ENCODE measurements around the gene SEZ6.

SEZ6 gene

DNA sequence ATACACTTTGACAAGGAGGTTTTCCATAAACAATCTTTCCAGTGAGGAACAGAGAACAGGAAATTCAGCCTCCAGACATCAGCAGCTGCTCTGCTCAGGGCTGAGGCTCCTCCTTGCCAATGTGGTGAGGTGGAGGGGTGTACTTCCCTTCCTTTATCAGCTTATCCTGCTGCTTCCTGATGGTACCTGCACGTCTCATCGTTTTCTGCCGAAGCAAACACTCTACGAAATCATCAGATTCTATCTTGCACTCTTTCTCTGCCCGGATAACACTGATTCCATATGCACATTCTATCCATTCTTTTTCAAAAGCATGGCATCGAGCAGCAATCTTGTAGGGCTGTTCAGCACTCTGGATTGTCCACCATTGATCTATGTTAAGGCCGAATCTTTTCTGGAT, 15.4 kb upstream of the SEZ6 start:
- Mint-ChIP-seq H3K27ac (no peak overlapping the region), H3K4me1 (peaks cover 19% of the 10 kb centered on the region), H3K36me3 (ENCODE audit: low read depth) (no peaks in the 10 kb centered on the region), H3K9me3 (no peaks in the 10 kb centered on the region), H3K27me3 (ENCODE audit: low read depth, poor library complexity) (peaks cover 51% of the 10 kb centered on the region), H3K4me3 (peak overlapping the region; percentile 49)
- DNase-seq, result no peak
- TF ChIP-seq, protein P1, sequence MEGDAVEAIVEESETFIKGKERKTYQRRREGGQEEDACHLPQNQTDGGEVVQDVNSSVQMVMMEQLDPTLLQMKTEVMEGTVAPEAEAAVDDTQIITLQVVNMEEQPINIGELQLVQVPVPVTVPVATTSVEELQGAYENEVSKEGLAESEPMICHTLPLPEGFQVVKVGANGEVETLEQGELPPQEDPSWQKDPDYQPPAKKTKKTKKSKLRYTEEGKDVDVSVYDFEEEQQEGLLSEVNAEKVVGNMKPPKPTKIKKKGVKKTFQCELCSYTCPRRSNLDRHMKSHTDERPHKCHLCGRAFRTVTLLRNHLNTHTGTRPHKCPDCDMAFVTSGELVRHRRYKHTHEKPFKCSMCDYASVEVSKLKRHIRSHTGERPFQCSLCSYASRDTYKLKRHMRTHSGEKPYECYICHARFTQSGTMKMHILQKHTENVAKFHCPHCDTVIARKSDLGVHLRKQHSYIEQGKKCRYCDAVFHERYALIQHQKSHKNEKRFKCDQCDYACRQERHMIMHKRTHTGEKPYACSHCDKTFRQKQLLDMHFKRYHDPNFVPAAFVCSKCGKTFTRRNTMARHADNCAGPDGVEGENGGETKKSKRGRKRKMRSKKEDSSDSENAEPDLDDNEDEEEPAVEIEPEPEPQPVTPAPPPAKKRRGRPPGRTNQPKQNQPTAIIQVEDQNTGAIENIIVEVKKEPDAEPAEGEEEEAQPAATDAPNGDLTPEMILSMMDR (IDR thresholded peaks at IDR 0.05), result no peak

DNA sequence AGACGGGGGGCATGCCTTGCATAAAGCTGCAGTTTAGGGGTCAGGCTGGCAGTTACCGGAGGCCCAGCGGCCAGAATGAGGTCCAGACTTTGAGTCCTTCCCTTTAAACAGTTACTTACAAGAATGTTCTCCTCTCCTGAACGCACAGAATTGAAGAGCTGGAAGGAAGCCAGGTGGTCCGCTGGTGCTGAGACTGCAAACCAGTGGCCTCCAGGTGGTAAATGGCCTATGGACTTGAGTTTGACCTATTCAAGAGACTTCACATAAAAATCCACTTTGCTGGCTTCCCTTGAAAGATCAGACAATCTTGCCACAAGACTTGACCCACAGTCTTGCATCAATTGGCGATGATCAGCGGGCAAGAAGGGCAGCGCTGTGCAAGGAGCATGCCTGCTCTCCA, 14.7 kb upstream of the SEZ6 start:
- Mint-ChIP-seq H3K36me3 (ENCODE audit: low read depth) (no peaks in the 10 kb centered on the region), H3K9me3 (no peaks in the 10 kb centered on the region), H3K4me3 (no peak overlapping the region), H3K27ac (no peak overlapping the region), H3K27me3 (ENCODE audit: low read depth, poor library complexity) (peaks cover 51% of the 10 kb centered on the region), H3K4me1 (peaks cover 19% of the 10 kb centered on the region)
- no peak for DNase-seq
- TF ChIP-seq, protein P1 (IDR thresholded peaks at IDR 0.05), result no peak

DNA sequence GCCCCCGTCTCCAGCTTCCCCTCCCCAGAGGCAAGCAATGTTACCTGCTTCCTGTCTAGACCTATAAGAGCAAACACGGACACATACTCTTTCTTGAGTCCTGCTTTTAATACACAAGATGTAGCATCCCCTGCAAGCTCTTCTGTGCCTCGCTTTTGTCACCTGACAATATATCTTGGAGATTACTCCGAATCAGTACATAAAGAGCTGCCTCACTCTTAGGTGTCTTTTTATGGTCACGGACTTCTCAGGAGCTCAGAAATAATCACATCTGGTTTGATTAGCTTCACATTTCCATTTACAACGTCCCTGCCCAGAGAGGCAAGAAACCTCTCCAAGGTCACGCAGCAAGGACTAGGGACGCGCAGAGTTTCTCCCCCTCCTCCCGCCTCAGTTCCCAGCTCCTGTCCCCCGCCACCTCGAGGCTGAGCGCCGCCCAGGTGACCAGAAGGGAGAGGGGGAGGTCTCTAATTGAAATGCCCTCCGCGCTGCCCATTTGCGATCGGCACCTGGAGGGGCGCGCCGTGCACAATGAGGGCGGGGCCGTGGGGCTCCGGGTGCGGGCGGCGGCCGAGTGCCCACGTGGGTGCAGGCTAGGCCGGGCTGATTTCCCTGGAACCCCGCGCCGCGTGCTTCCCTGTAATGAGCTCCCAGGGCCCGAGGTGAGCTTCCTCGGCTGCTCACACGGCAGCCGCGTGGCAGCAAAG, 13.8 kb upstream of the SEZ6 start:
- peaks cover 25% of the 10 kb centered on the region for H3K4me1 Mint-ChIP-seq
- TF ChIP-seq, protein P1 (IDR thresholded peaks at IDR 0.05), result no peak
- no peaks in the 10 kb centered on the region for H3K9me3 Mint-ChIP-seq
- no peak overlapping the region for H3K27ac Mint-ChIP-seq
- peaks cover 57% of the 10 kb centered on the region for H3K27me3 Mint-ChIP-seq (ENCODE audit: low read depth, poor library complexity)
- H3K36me3 Mint-ChIP-seq (ENCODE audit: low read depth), result no peaks in the 10 kb centered on the region
- DNase-seq, result peak; percentile 54
- H3K4me3 Mint-ChIP-seq, result no peak overlapping the region

DNA sequence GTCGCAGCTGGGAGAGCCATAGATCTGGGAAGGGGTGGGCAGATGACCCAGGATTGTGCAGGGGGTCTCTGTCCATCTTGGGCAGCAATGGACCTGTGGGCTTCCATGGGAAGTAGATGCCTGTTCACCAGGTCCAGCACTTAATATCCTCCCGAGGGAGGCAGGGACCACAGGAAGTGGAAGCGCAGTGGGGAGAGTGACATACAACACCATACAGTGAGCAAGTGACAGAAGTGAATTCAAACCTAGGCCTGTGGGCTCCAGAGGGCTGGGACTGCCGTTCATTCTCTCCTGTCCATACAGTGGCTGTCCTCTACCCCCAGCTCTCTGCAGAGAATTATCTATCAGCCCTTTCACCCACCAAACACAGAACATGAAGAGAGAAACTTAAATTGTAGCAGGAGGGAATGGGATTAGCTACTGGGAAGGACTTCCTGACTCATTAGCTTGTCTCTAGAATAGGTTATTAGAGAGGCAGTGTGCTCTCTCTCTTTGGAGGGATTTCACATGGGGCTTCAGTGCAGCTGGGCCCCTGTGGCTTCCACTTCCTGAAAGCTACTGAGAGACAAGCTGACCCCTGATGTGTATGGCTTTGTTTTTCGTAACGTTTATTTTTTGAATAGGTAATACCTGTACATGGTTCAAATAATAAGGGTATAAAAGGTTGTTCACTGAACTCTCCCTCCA, 13.1 kb upstream of the SEZ6 start:
- no peaks in the 10 kb centered on the region for H3K9me3 Mint-ChIP-seq
- H3K36me3 Mint-ChIP-seq (ENCODE audit: low read depth), result no peaks in the 10 kb centered on the region
- H3K27me3 Mint-ChIP-seq (ENCODE audit: low read depth, poor library complexity), result peaks cover 53% of the 10 kb centered on the region
- H3K27ac Mint-ChIP-seq, result no peak overlapping the region
- peaks cover 26% of the 10 kb centered on the region for H3K4me1 Mint-ChIP-seq
- TF ChIP-seq, protein P1 (IDR thresholded peaks at IDR 0.05), result no peak
- DNase-seq, result no peak
- no peak overlapping the region for H3K4me3 Mint-ChIP-seq

DNA sequence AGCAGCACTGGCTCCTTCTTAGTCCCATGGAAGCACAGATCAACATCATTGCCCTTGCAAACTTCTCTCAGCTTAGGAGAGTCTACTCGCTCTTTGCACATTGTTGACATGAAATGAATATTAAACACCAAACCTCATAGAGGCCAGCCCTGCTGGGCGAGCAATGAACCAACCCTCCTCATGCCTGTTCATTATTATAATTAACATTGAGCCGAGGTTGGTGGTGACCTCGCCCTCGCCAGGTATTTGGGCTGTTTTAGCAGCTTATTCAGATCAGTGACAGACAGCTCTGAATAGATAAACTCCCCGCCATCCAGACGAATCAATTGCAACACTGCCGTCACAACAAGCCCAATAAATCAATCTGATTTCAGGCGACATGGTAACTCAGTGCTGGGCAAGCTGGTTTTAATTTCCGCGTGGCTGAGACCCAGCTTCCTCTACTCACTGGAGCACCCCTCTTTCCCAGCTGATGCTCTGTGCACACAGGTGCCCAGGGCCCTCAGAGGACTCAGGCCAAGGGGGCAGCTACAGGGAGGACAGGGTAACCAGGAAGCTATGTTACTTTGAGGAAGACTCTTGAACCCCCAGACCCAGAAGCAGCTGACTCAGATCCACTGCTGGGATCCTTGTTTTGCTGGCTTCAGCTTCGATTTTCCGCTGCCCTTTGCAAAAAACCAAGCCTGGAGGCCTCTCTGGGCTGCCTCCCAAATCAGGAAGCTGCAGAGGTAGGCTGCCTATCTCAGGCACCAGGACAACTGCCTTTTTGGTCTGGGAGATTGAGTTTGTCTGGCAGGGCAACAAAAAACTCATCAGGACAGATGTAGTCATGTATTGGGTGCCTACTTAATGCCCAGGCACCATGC, 10.7 kb upstream of the SEZ6 start:
- peaks cover 47% of the 10 kb centered on the region for H3K27me3 Mint-ChIP-seq (ENCODE audit: low read depth, poor library complexity)
- H3K4me3 Mint-ChIP-seq, result no peak overlapping the region
- DNase-seq, result no peak
- H3K36me3 Mint-ChIP-seq (ENCODE audit: low read depth), result no peaks in the 10 kb centered on the region
- H3K4me1 Mint-ChIP-seq, result peaks cover 26% of the 10 kb centered on the region
- TF ChIP-seq, protein P1 (IDR thresholded peaks at IDR 0.05), result no peak
- no peaks in the 10 kb centered on the region for H3K9me3 Mint-ChIP-seq
- H3K27ac Mint-ChIP-seq, result no peak overlapping the region

All from nephron progenitor cell (in vitro differentiated cells).